Epidermal melanocyte (primary cell): Measurements from ENCODE around the gene SPAST.
"Not testable (repeated sequence)": the region's sequence is repeated elsewhere in the genome, so short reads cannot be mapped to it uniquely, and the experiment has no call there.

Experiments
- DNase-seq: peaks from one replicate; pipeline ENCODE4 v3.0.0; 2011; ENCODE audit warnings: low spot score; ENCODE audit not compliant: insufficient read length

The SPAST gene, protein sequence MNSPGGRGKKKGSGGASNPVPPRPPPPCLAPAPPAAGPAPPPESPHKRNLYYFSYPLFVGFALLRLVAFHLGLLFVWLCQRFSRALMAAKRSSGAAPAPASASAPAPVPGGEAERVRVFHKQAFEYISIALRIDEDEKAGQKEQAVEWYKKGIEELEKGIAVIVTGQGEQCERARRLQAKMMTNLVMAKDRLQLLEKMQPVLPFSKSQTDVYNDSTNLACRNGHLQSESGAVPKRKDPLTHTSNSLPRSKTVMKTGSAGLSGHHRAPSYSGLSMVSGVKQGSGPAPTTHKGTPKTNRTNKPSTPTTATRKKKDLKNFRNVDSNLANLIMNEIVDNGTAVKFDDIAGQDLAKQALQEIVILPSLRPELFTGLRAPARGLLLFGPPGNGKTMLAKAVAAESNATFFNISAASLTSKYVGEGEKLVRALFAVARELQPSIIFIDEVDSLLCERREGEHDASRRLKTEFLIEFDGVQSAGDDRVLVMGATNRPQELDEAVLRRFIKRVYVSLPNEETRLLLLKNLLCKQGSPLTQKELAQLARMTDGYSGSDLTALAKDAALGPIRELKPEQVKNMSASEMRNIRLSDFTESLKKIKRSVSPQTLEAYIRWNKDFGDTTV

DNA sequence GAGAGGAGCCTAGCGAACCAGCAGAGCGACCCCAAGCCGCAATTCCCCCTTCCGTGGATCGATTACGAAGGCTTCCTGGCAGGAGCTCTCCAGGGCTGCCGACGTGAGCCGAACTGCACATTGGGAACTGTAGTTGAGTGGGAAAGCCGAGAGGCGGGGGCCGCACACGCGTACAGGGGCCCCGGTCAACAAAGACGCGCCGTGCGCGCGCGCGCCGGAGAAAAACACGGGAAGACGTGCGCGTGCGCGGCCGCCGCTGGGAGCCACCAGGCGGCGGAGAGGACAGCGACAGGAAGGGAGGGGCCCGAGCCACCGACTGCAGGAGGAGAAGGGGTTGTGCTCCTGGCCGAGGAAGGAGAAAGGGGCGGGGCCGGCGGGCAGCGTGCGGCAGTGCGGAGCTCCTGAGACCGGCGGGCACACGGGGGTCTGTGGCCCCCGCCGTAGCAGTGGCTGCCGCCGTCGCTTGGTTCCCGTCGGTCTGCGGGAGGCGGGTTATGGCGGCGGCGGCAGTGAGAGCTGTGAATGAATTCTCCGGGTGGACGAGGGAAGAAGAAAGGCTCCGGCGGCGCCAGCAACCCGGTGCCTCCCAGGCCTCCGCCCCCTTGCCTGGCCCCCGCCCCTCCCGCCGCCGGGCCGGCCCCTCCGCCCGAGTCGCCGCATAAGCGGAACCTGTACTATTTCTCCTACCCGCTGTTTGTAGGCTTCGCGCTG, at the start of gene SPAST:
SPAST (plus strand) TSS at position 247 of the 711 bp plus-strand sequence; CDS start at position 523, 276 bp downstream.
- peak; percentile 96 for DNase-seq

DNA sequence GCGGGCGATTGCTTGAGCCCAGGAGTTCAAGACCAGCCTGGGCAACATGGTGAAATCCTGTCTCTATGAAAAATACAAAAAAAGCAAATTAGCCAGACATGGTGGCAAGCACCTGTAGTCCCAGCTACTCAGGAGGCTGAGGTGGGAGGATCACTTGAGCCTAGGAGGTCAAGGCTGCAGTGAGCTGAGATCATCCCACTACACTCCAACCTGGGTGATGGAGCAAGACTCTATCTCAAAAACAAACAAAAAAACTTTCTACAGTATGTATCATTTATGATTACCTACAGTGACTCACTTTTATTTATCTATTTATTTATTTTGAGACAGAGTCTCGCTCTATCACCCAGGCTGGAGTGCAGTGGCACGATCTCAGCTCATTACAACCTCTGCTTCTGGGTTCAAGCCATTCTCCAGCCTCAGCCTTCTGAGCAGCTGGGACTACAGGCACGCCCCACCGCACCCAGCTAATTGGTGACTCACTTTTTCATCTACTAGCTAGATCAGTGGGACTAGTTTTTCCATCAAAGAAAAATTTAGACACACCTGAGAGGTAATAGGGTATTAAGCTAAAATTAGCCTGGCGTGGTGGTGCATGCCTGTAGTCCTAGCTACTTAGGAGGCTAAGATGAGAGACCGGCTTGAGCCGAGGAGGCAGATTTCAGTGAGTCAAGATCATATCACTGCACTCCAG, 44.4 kb upstream of the SPAST start:
- not testable (repeated sequence) for DNase-seq

DNA sequence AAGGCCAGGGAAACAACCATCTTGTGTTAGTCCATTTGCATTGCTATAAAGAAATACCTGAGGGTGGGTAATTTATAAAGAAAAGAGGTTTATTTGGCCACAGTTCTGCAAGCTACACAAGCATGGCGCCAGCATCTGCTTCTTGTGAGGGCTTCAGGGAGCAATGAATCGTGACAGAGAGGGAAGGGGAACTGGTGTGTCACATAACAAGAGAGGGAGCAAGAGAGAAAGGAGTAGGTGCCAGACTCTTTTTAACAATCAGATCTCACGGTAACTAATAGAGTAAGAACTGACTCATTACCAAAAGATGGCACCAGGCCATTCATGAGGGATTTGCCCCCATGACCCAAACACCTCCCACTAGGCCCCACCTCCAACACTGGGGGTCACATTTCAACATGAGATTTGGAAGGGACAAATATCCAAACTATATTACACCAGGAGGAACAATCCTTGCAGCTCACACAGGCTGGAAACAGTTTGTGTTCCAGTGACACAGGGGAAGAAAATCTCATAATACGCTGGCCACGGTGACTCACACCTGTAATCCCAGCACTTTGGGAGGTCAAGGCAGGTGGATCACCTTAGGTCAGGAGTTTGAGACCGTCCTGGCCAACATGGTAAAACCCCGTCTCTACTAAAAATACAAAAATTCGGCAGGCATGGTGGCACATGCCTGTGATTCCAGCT, 29.0 kb upstream of the SPAST start:
- not testable (repeated sequence) for DNase-seq

DNA sequence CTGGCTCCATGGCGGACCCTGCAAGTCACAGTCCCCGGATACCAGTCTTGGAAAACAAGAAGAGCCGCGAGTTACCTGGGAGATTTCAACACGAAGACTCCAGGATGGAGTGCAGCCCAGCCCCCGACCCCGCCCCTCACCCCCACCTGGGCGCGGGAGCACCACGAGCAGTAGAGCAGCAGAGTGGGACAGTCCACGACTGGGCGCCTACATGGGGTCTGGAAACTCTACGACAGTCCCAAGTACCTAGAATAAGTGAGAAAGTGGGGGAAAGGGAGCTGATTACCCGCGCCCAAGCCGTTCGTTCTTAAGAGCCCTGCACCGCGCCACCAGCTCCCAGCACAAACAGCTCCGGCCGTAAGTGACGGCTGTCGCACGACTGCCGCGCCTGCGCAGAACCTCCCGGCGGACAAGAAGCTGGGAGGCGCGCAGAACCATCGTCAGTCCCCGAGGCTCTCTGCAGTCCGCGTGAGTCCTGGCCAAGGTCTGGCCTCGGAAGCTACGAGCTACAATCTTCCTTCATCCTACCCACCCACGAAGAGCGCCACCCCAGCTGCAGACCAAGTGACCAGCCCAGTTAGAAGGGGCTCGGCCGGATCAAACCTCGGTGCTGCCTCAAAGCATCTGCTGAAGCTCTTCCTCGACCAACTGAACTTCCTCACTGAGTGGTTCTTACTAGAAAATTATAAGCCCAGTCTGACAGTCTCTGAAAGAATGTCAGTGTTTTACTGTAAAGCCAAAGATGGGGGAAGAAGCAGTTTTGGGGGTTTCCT, 23.7 kb upstream of the SPAST start, which contains the start of gene DPY30:
DPY30 (minus strand) TSS at position 359 of the 773 bp plus-strand sequence; CDS start at position 10, 349 bp downstream.
- DNase-seq = peak; percentile 78

DNA sequence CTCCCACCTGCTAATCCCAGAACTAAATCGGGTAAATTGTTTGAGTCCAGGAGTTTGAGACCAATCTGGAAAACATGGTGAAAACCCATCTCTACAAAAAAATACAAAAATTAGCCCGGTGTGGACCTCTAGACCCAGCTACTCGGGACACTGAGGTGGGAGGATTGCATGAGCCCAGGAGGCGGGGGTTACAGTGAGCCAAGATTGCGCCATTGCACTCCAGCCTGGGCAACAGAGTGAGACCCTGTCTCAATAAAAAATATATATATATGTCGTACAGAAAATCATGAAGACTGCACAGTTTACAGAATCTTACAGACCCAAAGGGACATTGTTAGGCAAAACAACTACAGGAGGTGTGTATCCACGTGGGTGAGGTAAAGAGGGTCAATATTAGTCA, 19.8 kb upstream of the SPAST start:
- no peak for DNase-seq

DNA sequence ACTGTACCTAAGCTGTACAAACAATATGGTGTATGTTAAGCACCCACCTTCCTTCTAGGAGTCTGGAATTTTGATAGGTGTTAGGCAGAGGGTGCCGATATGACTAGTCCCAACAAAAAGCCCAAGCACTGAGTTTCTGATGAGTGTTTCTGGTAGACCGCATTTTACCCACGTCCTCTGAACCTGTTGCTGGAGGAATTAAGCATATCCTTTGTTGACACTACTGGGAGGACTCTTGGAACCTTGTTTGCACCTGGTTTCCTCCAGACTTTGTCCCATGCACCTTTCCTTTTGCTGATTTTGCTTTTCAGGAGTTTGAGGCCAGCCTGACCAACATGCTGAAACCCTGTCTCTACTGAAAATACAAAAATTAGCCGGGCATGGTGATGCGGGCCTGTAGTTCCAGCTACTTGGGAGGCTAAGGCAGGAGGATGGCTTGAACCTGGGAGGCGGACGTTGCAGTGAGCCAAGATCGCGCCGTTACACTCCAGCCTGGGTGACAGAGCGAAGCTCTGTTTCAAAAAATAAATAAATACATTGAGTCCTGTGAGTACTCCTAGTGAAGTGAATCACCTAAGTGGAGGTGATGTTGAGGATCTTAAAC, 11.4 kb upstream of the SPAST start:
- DNase-seq = no peak

DNA sequence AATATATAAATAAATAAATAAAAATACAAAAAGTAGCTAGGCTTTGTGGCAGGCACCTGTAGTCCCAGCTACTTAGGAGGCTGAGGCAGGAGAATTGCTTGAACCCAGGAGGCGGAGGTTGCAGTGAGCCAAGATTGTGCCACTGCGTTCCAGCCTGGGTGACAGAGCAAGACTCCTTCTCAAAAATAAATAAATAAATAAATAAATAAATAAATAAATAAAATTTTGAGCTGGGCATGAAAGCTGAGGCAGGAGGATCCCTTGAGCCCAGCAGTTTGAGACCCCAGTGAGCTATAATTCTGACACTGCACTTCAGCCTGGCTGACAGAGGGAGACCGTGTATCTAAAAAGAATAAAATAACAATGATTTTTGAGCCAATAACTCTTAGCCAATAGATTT, 8.8 kb upstream of the SPAST start:
- not testable (repeated sequence) for DNase-seq

DNA sequence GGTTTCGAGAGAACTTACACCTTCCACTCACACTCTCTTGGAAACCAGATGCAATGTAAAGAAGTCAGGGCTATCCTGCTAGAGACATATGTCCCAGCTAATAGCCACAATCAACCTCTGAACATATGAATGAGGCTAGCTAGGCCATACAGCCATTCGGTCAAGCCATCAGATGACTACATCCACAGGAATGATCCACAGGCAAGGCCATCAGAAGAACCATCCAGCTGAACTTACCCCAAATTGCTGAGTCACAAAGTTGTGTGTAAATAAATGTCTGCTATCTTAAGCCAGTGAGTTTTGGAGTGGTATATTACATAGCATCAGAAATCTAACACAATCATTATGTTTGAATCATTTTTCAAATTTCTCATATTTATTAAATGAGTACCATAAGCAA, 5.2 kb upstream of the SPAST start:
- no peak for DNase-seq

DNA sequence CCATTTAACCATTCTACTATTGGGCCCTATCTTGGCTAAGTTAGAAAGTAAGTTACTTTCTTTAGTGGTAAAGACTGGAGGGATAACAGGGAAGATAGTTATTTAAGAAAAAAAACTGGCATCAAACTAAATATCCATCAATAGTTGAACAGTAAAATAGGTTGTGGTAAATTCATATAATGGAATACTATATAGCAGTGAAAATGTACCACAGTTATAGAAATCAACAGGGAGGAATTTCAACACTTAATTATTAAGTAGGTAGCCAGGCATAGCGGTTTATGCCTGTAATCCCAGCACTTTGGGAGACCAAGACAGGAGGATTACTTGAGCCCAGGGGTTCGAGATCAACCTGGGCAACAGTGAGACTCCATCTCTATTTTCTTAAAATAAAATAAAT, 3.1 kb upstream of the SPAST start:
- no peak for DNase-seq

DNA sequence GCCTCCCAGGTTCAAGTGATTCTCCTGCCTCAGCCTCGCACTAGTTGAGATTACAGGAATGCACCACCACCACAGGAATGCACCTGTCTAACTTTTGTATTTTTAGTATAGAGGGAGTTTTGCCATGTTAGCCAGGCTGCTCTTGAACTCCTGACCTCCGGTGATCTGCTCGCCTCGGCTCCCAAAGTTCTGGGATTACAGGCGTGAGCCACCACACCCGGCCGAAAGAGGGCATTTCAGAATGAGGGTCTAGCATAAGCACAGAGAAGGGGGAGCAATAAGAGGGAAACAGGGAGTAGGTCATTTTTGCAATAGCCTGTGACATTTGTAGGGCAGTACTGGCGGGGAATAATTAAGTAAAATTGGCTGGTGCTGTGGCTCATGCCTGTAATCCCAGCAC, 1.9 kb upstream of the SPAST start:
- DNase-seq = no peak

DNA sequence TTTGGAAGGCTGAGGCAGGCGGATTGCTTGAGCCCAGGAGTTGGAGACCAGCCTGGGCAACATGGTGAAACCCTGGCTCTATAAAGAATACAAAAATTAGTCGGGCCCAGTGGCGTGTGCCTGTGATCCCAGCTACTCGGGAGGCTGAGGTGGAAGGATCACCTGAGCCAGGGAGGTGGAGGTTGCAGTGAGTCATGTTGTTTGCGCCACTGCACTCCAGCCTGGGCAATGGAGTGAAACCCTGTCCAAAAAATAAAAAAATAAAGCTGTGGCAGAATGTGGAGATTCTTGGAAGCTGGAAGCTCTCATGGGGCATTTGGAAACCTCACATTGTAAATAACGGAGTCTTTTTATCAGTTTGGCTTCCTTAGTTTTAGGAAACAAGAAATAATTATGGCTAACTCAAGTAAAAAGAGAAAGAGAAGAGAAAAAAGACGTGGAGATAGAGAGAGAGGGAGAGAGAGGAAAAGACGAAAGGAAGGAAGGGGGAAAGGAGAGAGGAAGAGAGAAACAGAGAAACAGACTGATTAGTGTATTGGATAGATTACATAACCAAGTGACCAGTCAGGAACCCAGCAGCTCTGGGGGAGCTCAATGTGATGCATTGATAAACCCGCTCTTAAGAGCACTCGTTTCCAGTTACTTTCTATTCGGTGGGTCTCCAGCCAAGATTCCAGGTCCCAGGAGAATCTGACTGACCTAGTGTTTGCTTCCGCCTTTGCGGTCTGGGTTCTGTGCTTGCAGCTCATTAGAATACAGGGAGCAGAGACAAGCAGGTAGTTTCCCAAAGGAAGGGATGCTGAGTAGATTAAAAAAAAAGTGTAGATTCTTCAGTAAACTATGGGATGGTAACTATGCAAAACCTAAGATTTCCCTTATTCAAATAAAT, 1.1 kb upstream of the SPAST start:
- DNase-seq = no peak

DNA sequence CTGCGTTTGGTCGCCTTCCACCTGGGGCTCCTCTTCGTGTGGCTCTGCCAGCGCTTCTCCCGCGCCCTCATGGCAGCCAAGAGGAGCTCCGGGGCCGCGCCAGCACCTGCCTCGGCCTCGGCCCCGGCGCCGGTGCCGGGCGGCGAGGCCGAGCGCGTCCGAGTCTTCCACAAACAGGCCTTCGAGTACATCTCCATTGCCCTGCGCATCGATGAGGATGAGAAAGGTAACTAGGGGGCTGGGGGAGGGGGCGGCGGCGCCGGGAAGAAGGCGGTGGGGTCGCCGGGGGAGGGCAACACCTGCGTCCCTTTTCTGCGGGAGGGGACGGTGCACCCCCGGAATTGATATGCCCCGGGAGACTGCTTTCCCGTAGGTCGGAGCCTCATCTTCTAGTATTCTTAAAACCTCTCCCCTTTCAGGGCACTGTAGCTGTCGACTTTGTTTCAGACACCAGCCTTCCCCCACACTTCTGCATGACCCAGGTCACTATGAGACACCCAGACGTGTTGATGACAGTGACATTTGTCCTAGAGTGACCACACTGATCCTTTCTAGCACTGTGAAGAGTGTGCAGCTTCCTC, 755 bp downstream of the SPAST start:
- DNase-seq = no peak

DNA sequence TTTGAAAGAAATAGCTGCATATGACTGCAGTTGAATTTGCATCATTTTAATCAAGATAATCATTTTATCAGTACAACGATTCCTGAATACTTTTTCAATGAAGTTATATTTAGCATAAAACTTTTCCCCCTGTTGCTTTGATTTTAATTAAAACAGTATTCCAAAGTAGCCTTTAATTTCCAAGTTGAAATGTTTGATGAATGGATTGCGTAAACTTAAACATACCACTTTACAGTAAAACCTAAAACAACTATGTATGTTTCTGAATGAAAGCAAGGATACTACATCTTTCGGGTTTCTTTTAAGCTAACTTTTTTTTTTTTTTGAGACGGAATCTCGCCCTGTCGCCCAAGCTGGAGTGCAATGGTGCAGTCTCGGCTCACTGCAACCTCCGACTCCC, 1.4 kb downstream of the SPAST start:
- DNase-seq = no peak

DNA sequence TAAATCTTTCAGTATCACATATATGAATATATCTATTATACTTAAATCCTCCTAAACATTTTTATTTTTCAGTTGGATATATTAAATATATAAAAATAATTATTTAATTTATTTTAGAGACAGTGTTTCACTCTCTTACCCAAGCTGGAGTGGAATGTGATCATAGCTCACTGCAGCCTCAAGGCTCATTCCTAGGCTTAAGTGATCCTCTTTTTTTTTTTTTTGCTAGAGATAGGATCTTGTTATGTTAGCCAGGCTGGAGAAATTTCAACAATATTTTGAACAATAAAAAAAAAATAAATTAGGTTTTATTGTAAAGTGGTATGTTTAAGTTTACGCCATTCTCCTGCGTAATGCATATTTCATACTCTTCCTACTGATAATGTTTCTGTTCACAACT, 4.2 kb downstream of the SPAST start:
- no peak for DNase-seq

DNA sequence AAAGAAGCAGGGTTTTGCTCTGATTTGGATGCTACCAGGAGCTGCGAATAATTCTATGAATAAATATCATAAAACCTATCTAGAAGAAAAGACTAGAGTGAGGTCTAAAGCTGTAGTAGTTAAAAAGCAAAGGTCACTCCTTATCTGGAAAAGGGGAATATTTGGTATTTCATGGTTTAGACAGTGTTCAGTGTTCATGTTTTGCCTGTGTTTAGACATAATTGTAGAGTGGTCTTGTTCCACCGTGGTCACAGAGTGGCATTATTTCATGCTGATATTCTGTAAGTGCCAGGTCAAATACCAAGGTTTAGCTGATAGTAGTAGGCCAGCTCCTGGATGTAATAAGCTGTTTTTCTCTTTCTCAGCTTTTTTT, 10.8 kb downstream of the SPAST start:
- DNase-seq = no peak

DNA sequence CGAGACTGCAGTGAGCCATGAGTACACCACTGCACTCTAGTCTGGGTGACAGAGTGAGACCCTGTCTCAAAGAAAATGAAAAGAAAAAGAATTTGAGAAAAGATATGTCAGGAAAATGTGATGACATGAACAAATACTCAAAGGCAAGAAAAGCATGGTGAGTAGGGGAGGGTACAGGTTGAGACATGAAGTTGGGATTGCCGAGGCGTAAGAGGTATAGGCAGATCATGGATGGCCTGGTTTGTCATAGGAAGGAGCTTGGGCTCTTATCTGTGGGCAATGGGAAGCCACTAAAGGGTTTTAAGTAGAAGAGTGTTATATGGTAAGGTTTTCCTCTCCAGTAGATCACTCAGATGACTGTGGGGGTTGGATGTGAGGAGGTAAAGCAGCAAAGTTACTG, 32.3 kb downstream of the SPAST start:
- no peak for DNase-seq

DNA sequence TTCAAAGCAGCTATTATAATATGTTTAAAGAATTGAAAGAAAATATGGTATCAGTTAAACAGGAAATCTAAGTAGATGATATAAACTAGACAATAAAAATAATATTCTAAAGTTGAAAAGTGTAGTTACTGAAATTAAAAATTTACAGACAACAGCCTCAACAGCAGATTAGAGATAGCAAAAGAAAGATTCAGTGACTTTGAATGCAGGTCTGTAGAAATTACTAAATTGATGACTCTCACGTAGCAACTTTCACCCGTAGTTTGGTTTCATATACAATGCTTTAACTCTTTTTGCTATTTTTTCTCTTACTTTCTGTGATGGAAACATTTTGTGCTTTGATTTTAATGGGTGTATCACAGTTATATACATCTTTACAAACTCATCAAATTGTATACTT, 44.8 kb downstream of the SPAST start:
- no peak for DNase-seq

DNA sequence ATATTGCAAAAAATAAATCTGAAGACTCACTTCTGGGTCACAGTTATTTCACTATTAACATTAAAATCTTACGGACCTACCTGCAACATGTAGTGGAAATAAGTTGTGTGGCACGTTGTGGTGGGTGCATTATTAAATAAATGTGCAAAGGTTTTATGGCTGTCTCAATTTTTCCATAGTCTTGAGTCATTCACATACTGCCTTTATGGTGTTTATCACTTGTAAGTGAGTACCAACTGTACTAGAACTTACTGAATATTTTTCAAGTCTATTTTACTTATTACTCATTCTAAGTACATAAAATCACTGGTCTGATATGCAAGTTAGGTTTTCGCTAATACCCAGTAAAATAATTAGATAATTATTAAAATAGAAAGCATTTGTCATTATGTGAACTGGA, 54.7 kb downstream of the SPAST start:
- DNase-seq = no peak

DNA sequence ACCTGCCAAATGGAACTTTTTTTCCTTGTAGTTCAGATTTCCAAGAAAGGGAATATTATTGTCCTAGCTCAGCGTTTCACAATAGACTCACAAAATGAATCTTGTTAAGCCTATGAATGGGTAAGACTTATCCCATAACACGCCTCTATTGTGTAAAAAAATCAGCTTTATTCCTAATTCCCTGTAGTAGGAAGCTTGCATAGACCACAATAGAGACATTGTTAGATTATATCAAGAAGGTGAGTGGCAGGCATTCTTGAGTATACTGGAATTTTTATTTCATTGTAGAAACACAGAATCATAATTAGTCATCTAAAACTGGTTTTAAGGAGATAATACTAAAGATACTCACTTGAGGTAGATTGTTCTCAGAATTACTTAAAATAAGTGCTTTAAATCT, 55.8 kb downstream of the SPAST start:
- DNase-seq = no peak
